HTERT RPE-1 (cell line): ENCODE data around the gene RAB11B.
"Not testable (repeated sequence)": the region's sequence is repeated elsewhere in the genome, so short reads cannot be mapped to it uniquely, and the experiment has no call there.

ENCODE experiments used
- in situ Hi-C: fragments of 300-500 bp; cut with MboI; formaldehyde crosslinking; loops from 4 replicates; pipeline ENCODE4 v1.14.3; 2020; ENCODE audit warnings: low sequenced_read_pairs

The RAB11B gene

GRCh38 chr19:8370176-8371010 lies 19.8 kb upstream of the RAB11B start:
- in situ Hi-C loops: no loop called here

- in situ Hi-C loops: no loop called here
These were observed 19.0 kb upstream of the RAB11B start for GRCh38 chr19:8371011-8371804.

GRCh38 chr19:8373867-8374813 lies 16.0 kb upstream of the RAB11B start:
- in situ Hi-C loops: no loop called here

- in situ Hi-C loops: not testable (repeated sequence)
These were observed 14.4 kb upstream of the RAB11B start for GRCh38 chr19:8375766-8376165.

GRCh38 chr19:8376373-8376974 lies 13.7 kb upstream of the RAB11B start:
- in situ Hi-C loops: not testable (repeated sequence)

- in situ Hi-C loops: no loop called here
These were observed 12.6 kb upstream of the RAB11B start for GRCh38 chr19:8377598-8377997.

- in situ Hi-C loops: not testable (repeated sequence)
These were observed 10.8 kb upstream of the RAB11B start for GRCh38 chr19:8379156-8379891.

GRCh38 chr19:8384569-8384968 lies 5.6 kb upstream of the RAB11B start:
- in situ Hi-C loops: not testable (repeated sequence)

- in situ Hi-C loops: not testable (repeated sequence)
These were observed 5.1 kb upstream of the RAB11B start for GRCh38 chr19:8385103-8385502.

GRCh38 chr19:8385566-8385965 lies 4.6 kb upstream of the RAB11B start:
- in situ Hi-C loops: not testable (repeated sequence)

- in situ Hi-C loops: not testable (repeated sequence)
These were observed 3.7 kb upstream of the RAB11B start for GRCh38 chr19:8386419-8386818.

GRCh38 chr19:8386990-8387389 lies 3.2 kb upstream of the RAB11B start:
- in situ Hi-C loops: no loop called here

- in situ Hi-C loops: no loop called here
These were observed 2.2 kb upstream of the RAB11B start for GRCh38 chr19:8387688-8388611.

- in situ Hi-C loops: no loop called here
These were observed 1.6 kb upstream of the RAB11B start for GRCh38 chr19:8388612-8388958.

- in situ Hi-C loops: no loop called here
These were observed 439 bp downstream of the RAB11B start for GRCh38 chr19:8390617-8390981.

GRCh38 chr19:8391198-8392016 lies 1.2 kb downstream of the RAB11B start:
- in situ Hi-C loops: no loop called here

GRCh38 chr19:8392017-8392591 lies 1.9 kb downstream of the RAB11B start:
- in situ Hi-C loops: no loop called here
